Ovary (tissue), 3 donors: ENCODE results near the gene HCN4.
"Not testable (repeated sequence)": the region's sequence is repeated elsewhere in the genome, so short reads cannot be mapped to it uniquely, and the experiment has no call there.

Experiments used
- EP300 ChIP-seq: sonication (generic); formaldehyde crosslinking; IDR thresholded peaks from one replicate; pipeline ENCODE4 v1.6.1; 2017; ENCODE audit warnings: antibody characterized with exemption
- TF ChIP-seq, protein P1 (sequence below), 3 donors: fragments of 450-650 bp in 2 of 3; fragments of 200-600 bp in 1 of 3; IDR thresholded peaks; one replicate each; pipeline versions ENCODE4 v1.5.1 to v1.8.0; 2016 to 2022; ENCODE audit warnings: antibody characterized with exemption in 3 of 3, mild to moderate bottlenecking in 1 of 3
- donor health status: DM: no; HTN: no; CAD: no.

DNA sequence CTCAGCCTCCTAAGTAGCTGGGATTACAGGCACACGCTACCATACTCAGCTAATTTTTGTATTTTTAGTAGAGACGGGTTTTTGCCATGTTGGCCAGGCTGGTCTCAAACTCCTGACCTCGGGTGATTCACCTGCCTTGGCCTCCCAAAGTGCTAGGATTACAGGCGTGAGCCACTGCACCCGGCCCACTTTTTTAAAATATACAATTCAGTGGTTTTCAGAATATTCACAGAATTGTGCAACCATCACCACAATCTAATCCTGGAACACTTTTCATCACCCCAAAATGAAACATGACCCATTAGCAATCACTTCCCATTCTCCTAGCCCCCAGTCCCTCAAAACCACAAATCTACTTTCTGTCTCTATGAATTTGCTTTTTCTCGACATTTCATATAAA is 31.5 kb upstream of the HCN4 start:
- TF ChIP-seq, protein P1, sequence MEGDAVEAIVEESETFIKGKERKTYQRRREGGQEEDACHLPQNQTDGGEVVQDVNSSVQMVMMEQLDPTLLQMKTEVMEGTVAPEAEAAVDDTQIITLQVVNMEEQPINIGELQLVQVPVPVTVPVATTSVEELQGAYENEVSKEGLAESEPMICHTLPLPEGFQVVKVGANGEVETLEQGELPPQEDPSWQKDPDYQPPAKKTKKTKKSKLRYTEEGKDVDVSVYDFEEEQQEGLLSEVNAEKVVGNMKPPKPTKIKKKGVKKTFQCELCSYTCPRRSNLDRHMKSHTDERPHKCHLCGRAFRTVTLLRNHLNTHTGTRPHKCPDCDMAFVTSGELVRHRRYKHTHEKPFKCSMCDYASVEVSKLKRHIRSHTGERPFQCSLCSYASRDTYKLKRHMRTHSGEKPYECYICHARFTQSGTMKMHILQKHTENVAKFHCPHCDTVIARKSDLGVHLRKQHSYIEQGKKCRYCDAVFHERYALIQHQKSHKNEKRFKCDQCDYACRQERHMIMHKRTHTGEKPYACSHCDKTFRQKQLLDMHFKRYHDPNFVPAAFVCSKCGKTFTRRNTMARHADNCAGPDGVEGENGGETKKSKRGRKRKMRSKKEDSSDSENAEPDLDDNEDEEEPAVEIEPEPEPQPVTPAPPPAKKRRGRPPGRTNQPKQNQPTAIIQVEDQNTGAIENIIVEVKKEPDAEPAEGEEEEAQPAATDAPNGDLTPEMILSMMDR (IDR thresholded peaks at IDR 0.05): not testable (repeated sequence)
- TF ChIP-seq EP300: not testable (repeated sequence)
